NCI-H460 (cell line): Measurements from ENCODE around the gene POTEE. TPM values are rescaled to one million over a fixed set of nuclear protein-coding genes. Genes with fewer than 3 reads are reported as not detected.
"Not testable (repeated sequence)": the region's sequence is repeated elsewhere in the genome, so short reads cannot be mapped to it uniquely, and the experiment has no call there.

ENCODE experiments used
- DNase-seq: peaks from one replicate; pipeline ENCODE4 v3.0.0-alpha.2; 2016; ENCODE audit warnings: low read depth; ENCODE audit errors: extremely low read depth
- polyA plus RNA-seq: library from polyadenylated mRNA; depleted of rRNA; stranded (reverse); fragments of >200 nt; gene quantifications from 2 replicates; pipeline ENCODE4 v1.2.3, GENCODE V29; 2014; cell fraction: nucleus; rRNA removed
- small RNA-seq, 2 experiments: library from RNA; depleted of rRNA; stranded (forward); fragments of <200 nt; gene quantifications; one replicate each; pipeline ENCODE3, GENCODE V24; 2014
- total RNA-seq: library from RNA; depleted of rRNA; stranded (reverse); fragments of >200 nt; shearing (Covaris generic); gene quantifications from 2 replicates; pipeline ENCODE4 v1.2.3, GENCODE V29; 2014; rRNA removed

Gene POTEE
- not detected in 2 replicates for total RNA-seq
- polyA plus RNA-seq = not detected in 2 replicates

- DNase-seq = not testable (repeated sequence)
Measured at GRCh38 chr2:131209030-131209772, at the start of gene POTEE. Gene POTEE (plus strand): TSS chr2:131209536. CDS start chr2:131218403, 8,867 bp downstream.

- not testable (repeated sequence) for DNase-seq
Measured at GRCh38 chr2:131165562-131165961, 43.8 kb upstream of the POTEE start.

GRCh38 chr2:131168538-131168937 is 40.8 kb upstream of the POTEE start:
- no peak for DNase-seq

- DNase-seq = not testable (repeated sequence)
Measured at GRCh38 chr2:131178050-131178449, 31.3 kb upstream of the POTEE start.

- DNase-seq = not testable (repeated sequence)
Measured at GRCh38 chr2:131178721-131179418, 30.5 kb upstream of the POTEE start.

DNA sequence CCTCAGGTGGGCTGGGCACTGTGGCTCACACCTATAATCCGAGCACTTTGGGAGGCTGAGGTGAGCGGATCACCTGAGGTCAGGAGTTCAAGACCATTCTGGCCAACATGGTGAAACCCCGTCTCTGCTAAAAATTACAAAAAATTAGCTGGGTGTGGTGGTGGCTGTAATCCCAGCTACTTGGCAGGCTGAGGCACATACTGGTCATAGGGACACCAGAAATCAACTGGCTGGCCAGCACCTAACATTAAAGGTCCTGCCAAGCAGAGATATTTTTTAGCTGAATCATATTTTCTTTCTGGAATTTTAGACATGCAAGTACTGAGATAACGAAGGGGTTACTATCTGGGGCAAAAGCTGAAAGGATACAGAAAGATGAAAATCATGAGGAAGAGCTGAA is 27.9 kb upstream of the POTEE start:
- DNase-seq = not testable (repeated sequence)

GRCh38 chr2:131193421-131193820 is 15.9 kb upstream of the POTEE start:
- DNase-seq = not testable (repeated sequence)

GRCh38 chr2:131196186-131196585 is 13.2 kb upstream of the POTEE start:
- DNase-seq = not testable (repeated sequence)

GRCh38 chr2:131201098-131201497 is 8.2 kb upstream of the POTEE start:
- DNase-seq = no peak

- DNase-seq = not testable (repeated sequence)
Measured at GRCh38 chr2:131207839-131208238, 1.5 kb upstream of the POTEE start.

DNA sequence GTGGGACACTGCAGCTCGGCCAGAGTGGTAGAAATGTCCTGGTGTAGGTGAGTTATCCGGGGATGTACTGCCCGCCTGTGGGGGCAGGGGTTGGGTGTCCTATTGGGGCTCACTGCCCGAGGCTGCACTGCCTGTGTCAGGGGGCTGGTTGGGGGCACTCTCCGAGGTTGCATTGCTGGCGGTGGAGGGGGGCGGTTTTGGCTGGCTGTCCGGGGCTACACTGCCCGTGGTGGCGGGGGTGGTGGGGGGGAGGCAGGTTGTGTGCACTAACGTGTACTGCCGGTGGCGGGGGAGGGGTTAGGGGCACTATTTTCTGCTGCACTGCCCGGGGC is 403 bp downstream of the POTEE start:
- DNase-seq = not testable (repeated sequence)

GRCh38 chr2:131210434-131211211 is 1.3 kb downstream of the POTEE start:
- DNase-seq = not testable (repeated sequence)

GRCh38 chr2:131217238-131217986 is 8.1 kb downstream of the POTEE start:
- not testable (repeated sequence) for DNase-seq

GRCh38 chr2:131235543-131236449 is 26.5 kb downstream of the POTEE start:
- not testable (repeated sequence) for DNase-seq

Small RNA genes lying within 50 kb of the gene (small RNA-seq; reads per million reads assigned to genes)
- gene AC009477.1 (0 reads per million in 2 experiments), gene RNU6-127P (0 reads per million in 2 experiments)

Other genes starting within 250 kb of the POTEE start
- 102 and 109 TPM in 2 replicates for gene FAM168B, start 116.1 kb upstream of the POTEE start, total RNA-seq
- gene PLEKHB2, start 104.2 kb upstream of the POTEE start, total RNA-seq = 72.0 and 79.6 TPM in 2 replicates
- gene RAB6D, start 154.6 kb downstream of the POTEE start, total RNA-seq = 0.10 TPM in 1 of 2 replicates, not detected in the other